NOMO-1 treated with DMSO at 0.1 percent for 48 hours (cell line): ENCODE results near the gene RREB1.

Source experiments
- DNase-seq: peaks from one replicate; lab custom pipeline; 2025; ENCODE audit not compliant: unreplicated experiment; lab: John Stamatoyannopoulos, UW

Gene RREB1

DNA sequence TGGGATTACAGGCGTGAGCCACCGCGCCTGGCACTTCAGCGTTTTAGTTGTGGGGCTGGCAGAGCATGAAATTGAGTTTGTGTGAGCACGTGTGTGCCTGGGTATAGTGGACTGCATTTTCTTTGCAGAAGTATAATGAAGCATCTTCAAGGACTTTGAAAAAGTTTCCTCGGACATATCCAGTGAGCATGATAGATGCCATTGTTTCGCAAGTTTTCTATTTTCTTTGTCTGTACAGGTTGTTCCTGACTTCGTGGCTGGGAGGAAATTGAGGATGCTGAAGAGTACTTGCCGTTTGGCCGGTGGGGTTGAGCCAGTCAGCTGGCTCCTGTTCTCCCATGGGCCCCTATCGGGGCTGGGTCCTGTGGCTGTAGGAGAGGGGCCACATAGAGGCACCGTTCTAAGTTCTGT lies 55.9 kb downstream of the RREB1 start:
- DNase-seq, result no peak

GRCh38 chr6:7164536-7165001 lies 56.8 kb downstream of the RREB1 start:
- DNase-seq, result no peak

DNA sequence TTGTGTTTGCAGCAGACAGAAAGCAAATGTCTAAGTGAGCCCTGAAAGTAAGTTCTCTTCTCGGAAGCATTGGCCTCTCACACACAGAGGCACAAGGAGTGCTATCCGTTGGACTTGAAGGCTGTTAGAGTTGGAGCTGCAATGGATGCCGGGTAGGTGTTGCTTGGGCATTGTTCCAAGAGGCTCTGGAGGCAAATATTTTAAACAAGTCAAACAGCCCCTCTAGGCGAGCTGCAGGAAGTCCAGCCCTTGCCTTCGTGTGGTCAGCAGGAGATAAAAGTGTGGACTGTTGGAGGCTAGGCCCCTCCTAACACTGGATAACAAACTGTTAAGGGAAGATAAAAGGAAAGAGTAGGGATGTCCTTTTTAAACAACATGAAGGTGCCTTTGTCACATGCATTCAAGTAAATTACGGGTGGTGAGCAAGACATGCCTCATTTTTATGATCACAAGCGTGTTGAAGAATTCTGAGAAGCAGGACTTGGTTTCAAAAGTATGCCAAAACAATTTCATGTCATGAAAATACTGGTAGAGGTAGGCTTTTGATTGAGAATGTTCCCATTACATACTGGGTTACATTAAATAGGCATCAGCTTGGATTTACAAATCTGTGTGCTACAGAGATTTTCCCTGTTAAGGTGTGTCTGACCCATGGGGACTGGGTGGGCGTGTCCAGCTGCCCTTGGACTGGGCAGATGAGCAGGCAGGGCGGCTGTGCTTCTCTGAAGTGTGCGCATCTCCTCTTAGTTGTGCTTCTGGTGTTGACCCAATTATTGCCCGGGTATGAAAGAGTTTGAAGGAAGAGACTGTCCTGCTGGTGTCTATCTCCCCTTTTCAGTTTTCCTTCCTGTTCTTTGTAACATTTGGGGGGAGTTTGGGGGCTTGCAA lies 57.5 kb downstream of the RREB1 start:
- no peak for DNase-seq

GRCh38 chr6:7165890-7166267 lies 58.1 kb downstream of the RREB1 start:
- no peak for DNase-seq

DNA sequence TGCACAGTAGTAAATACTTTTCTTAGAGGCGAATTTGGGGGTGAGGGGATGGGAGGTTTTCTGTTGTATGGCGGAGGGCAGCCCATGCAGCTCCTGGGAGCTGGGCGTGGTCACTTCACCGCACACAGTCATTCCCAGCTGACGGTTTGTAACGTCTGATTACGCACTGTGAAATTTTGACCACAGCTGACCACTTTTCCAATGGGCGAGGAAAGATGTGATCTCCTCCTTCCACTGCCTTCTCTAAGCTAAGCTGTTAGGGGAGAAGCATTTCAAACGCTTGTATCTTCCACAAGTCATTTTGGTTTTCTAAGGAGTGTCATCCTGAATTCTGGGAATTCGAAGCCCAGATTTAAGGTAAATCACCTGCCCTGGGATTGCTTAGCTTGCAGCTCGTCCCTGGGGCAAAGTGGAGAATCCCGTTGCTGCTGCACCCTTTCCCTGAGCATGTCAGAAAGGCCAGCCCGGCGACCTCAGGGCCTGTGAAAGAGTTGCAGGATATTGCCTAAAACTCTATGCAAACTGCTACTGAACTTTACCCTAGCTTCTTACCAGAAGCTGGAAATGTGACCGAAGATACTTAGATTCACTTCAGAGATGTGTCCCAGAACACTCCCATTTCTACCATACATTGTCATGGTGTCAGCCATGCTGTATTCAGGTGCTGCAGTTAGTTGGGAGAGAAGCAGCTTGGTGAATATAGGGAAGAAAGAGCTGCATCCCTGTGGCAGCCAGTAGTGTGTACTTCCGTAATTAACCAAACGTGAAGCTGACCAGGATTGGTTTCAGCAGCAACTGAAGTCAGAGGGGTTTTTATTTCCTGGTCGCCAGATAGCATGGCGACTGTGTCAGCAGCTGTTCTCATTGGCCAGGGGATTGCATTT lies 58.9 kb downstream of the RREB1 start:
- peak; percentile 88 for DNase-seq

- no peak for DNase-seq
Observed at GRCh38 chr6:7169296-7169721, 61.5 kb downstream of the RREB1 start.

DNA sequence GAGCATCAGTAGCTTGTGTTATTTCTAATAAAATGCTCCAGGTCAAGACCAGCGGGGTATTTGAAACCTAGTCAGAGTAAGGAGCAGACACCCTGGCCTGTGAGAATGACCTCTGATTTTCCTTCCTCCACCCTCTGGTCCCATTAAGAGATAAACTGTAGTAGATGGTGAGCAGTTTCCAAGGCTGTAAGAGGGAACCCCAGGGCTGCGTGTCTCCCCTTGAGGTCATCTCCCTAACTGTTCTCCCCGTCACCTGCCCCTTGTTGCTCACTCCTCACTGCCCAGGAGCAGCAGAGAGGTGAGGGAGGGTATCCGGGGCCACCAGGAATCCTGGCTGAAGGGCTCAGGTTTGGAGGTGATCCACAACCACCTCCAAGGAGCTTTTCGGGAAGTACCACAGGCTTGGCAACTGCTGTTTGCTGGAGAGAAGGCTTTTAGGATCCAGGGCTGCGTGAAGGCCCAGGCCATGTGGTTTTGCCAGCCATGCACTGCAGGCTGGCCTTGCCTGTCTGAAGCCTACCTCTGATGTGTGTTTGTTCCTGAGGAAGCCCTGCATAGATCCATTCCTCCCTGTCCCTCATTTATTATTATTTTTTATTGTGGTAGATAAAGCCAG lies 62.5 kb downstream of the RREB1 start:
- DNase-seq, result no peak

- DNase-seq, result no peak
Observed at GRCh38 chr6:7171119-7171518, 63.4 kb downstream of the RREB1 start.

DNA sequence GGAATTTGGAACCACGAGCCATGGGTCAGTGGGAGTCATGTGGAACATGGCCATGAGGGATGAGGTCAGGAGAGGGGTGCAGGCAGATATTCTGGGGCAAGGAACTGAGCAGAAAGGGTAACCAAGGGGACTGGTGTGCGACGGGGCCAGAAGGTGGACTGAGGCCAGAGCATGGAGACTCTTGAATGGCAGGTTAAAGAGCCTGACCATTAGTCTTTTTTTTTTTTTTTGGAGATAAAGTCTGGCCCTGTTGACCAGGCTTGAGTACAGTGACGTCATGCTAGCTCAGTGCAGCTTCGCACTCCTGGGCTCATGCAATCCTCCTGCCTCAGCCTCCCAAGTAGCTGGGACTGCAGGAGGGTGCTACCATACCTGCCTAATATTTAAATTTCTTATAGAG lies 64.0 kb downstream of the RREB1 start:
- DNase-seq, result no peak

DNA sequence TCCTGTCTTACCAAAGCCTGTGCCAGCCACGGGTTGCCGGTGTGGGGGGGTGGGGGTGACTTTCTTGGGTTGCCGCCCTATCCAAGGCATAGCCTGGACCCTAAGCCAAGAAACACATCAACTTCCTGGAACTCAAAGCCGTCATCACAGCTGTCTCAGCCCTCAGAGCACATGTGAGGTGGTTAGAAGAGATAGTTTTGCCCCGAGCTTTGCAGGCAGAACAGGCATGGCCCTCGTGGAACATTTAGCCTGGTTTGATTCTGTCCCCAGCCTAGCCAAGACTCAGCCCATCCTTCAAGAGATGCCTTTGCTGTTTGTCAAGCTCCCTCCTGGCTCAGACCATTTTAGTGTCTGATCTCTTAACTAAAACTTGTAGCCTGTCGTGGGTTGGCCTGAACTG lies 64.9 kb downstream of the RREB1 start:
- DNase-seq, result no peak

DNA sequence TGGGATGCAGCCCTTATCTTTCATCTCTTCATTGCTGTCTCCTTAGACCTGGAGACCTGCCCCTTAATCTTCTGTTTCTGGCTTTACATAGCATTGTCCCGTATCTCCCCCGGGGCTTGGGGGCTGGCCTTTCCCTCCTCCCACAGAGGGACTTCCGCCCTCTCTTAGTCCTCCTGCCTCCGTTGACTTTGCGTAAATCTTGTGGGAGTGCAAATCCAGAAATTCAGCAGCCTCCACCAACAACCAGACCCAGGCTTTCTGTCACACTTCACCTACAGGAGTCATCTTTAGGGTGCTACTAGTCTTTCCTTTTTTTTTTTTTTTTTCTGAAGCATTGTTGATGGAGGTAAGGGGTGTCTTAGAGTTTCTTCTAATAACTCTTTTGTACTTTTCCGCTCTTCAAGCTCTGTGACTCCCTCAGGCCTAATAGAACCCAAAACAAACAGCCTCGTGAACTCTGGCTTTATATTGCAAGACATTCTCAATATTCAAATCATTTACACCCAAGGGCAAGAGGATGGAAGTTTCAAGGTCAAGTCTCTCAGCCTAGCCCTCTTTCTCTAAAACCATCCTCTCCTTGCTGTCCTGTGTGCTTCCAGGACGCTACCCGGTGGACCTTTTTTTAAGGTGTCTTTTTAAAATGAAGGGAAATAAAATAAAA lies 66.2 kb downstream of the RREB1 start:
- DNase-seq, result no peak

DNA sequence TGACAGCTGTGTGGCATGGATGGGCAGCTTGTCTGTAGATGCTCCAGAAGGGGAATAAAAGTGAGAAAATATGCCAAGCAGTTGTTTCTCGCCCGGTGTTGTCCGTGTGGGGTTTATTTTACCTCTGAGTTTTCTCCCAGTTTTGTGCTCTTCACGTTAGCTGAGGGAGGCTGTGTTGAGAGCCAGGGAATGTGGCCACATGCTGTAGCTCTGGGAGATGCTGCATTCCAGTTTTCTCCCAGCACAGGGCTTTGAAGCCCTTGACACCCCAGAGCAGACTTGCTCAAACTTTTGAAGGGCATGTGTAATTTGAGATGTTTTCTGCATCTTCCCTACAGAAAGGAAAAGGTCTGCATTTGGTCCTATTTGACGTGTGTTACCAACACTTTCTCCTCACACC lies 67.7 kb downstream of the RREB1 start:
- no peak for DNase-seq

DNA sequence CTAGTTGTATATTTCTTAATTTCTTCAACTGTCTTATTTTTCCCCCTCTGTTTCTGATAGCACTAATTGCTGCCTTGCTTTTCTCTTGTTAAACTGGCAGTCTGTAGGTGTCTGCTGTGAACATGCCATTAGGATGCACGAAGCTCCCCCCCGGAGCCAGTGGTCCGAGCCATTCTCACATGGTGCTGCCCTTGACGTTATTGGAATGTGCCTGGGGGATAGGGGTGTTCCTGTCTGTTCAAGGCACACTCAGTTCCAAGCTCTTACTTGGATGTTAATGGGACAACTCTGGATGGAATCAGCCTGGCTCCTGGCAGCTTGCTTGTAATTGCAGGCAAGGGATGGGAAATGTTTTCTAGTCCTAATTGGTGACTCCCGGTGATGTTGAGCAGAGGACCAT lies 68.4 kb downstream of the RREB1 start:
- DNase-seq, result no peak

DNA sequence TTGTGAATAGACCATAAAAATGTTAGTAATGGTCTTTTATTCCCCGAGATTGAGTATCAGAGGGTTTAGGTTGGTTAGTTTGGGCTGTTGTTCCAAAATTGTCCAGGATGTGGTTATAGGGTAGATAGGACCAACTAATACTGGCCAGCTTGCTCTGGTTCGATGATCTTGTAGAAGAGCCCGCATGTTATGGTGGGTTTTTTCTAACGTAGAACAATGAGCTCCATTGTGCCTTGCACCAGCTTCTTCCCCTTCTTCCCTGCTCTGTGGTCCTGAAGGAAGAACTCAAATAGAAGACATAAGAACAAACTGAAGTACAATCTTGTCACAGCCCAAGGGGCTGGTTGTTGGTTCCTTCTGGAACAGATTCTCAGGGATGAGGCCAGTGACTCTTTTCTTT lies 70.5 kb downstream of the RREB1 start:
- DNase-seq, result no peak

- DNase-seq, result no peak
Observed at GRCh38 chr6:7180751-7181150, 73.0 kb downstream of the RREB1 start.

- no peak for DNase-seq
Observed at GRCh38 chr6:7183707-7184106, 75.9 kb downstream of the RREB1 start.

DNA sequence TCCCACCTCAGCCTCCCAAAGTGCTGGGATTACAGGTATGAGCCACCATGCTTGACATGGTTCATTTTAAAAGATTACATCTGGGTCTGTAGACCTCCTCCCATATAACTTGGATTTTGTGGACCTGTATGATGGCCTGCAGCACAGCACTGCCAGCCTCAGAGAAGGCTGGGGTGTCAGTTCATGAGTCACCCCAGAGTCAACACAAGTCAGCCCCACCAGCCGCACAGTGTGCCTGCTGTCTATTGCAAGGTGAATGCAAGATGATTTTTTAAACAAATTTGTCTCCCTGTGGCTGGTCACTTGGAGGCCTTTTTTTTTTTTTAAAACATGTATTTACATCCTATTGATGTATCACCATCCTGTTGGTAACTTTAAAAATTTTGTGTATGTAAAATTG lies 76.7 kb downstream of the RREB1 start:
- DNase-seq, result no peak

- no peak for DNase-seq
Observed at GRCh38 chr6:7185561-7185960, 77.8 kb downstream of the RREB1 start.

- DNase-seq, result peak; percentile 92
Observed at GRCh38 chr6:7188492-7188891, 80.7 kb downstream of the RREB1 start.

DNA sequence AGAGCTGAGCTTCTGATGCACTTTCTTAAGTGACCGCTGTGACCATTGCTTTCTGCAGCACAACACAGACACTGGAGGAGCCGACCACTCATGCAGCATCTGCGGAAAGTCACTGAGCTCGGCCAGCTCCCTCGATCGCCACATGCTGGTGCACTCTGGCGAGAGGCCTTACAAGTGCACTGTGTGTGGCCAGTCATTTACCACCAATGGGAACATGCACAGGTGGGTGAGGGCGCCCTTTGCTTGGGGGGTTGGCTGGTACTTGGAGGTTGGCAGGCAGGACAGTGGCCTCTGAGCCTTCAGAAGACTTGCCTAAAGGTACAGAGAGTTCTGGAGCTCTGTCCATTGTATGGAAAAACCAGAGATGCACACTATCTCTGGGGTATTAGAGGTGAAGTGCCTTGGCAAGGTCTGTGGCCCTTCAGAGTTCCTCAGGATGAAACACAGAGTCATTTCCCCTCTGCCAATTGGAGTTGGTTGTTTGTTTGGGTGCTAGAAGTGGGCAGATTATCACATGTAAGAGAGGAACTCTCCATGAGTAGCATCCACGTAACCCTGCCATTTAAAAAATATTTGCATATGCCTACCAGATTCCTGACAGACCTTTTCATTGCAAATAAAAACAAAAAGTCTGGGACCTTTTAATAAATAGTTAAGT lies 81.5 kb downstream of the RREB1 start:
- DNase-seq, result no peak
